Regular cardiac myocyte (primary cell): ENCODE results near the gene DPP8. TPM values are rescaled to one million over a fixed set of nuclear protein-coding genes. Genes with fewer than 3 reads are reported as not detected.

Source experiments
- total RNA-seq: library from RNA; depleted of rRNA; stranded (reverse); fragments of >200 nt; gene quantifications from 2 replicates; pipeline ENCODE4 v1.2.3, GENCODE V29; 2014

Gene DPP8
- total RNA-seq: 38.9 and 44.0 TPM in 2 replicates

DNA sequence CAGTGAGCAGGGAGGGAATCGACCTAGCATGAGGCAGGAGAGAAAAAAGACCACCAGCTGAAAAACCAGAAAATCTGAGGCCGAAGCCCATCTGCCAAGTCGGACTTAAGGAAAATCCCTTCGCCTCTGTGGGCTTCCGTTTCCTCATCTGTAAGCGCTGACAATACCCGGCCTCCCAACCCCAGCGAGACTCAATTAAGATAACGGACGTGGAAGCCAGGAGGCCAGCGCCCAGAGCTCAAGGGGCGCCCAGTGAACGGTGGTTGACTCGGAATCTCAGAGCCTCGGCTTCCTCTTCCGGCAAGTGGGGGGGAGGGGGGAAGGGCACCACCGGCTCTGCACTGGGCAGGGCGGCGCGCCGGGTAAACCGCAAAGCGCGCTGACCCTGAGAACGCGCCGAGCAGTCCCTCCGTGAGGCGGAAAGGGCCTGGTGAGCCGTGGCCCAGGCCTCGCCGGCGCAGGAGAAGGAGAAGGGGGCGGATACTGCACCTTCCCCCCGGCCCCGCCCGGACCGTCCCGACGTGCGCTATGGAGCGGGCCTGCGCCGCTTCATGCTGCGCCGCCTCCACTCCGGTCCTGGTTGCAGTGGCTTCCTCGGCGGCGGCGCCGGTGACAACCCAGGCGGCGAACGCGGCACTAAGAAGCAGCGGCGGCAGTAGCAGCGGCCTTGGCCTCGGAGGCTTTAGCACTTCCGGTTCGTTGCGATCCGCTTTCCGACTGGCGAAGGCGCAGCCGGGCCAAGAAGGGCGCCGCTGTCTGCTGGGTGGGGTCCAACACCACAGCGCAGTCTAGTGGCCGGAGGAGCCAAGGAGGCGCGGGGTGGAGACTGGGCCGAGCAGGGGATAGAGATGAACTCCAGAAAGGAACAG lies at the start of gene DPP8:
TSS of gene DPP8 (minus strand) at position 693 of the 869 bp plus-strand sequence. CDS start 5,136 bp downstream, outside the sequence.

DNA sequence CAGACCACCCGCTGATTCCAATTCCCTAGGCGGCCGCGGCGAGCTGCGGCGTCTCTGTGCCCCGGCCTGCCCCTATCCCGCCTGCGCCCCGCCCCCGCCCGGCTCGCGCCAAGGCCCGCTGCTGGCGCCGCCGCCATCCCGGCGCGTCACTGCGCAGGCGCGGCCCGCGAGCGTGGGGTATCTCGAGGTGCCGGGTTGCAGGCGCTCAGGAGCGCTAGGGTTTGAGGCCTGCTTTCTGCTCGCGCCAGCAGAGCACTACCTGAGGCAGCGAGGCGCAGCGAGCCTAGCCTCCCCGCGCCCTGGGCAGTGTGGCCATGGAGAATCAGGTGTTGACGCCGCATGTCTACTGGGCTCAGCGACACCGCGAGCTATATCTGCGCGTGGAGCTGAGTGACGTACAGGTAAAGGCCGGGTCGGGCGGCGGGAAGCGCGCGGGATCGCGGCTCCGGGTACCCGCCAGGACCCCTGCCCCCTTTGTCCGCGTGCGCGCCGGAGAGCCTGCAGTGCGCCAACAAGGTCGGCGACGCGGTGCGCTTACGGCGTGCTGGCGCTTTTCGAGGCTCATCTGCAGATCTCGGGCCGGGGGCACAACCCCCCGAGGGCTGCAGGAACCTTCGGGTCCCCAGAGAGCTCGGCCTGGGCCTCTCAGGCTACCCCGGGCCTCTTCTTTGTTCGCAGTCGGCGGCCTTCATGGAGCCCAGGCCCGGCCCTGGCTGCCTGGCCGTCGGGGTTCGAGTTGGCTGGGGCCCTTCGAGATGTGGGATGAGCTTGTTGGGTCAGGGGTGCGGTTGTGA lies 13.0 kb upstream of the DPP8 start, which contains the start of gene HACD3:
TSS of gene HACD3 (plus strand) at position 146 of the 794 bp plus-strand sequence. CDS start at position 315, 169 bp downstream.

Other genes starting within 250 kb of the DPP8 start
- gene PARP16, start 230.8 kb downstream of the DPP8 start, total RNA-seq: 1.9 and 2.0 TPM in 2 replicates
- not detected in 2 replicates for gene RNU5A-1, start 221.6 kb downstream of the DPP8 start, total RNA-seq
- not detected in 2 replicates for gene RNU5B-1, start 213.0 kb downstream of the DPP8 start, total RNA-seq
- gene IGDCC3, start 139.7 kb downstream of the DPP8 start, total RNA-seq: not detected in 2 replicates
- 0.19 and 0.85 TPM in 2 replicates for gene IGDCC4, start 94.7 kb downstream of the DPP8 start, total RNA-seq
- 91.3 and 104 TPM in 2 replicates for gene HACD3, start 12.8 kb upstream of the DPP8 start, total RNA-seq
- gene INTS14, start 93.4 kb upstream of the DPP8 start, total RNA-seq: 27.1 and 38.7 TPM in 2 replicates
- gene SLC24A1, start 104.2 kb upstream of the DPP8 start, total RNA-seq: 2.5 and 2.9 TPM in 2 replicates